Fibroblast of pulmonary artery (primary cell): Measurements from ENCODE around the gene MYLK3.

ENCODE experiments used
- DNase-seq: peaks from one replicate; pipeline ENCODE4 v3.0.0-alpha.2; 2010; ENCODE audit warnings: low read depth
- H3K4me3 ChIP-seq: replicated peaks from 2 replicates; pipeline ENCODE4 v1.5.1; 2011; ENCODE audit warnings: low read depth, mild to moderate bottlenecking, control low read depth, low read length, moderate library complexity
- CTCF ChIP-seq: IDR thresholded peaks from 2 replicates; pipeline ENCODE4 v1.5.1; 2011; ENCODE audit warnings: mild to moderate bottlenecking, control low read depth, low read length, inconsistent platforms; ENCODE audit errors: missing control alignments

MYLK3 gene

GRCh38 chr16:46775214-46775613 lies 27.1 kb upstream of the MYLK3 start:
- no peak for TF ChIP-seq CTCF
- DNase-seq, result no peak
- no peak overlapping the region for H3K4me3 ChIP-seq

- DNase-seq, result no peak
- H3K4me3 ChIP-seq, result no peak overlapping the region
- TF ChIP-seq CTCF, result no peak
Observed at GRCh38 chr16:46774743-46775177, 26.6 kb upstream of the MYLK3 start.

- no peak for TF ChIP-seq CTCF
- H3K4me3 ChIP-seq, result no peak overlapping the region
- no peak for DNase-seq
Observed at GRCh38 chr16:46772463-46772862, 24.3 kb upstream of the MYLK3 start.

GRCh38 chr16:46768809-46769208 lies 20.7 kb upstream of the MYLK3 start:
- H3K4me3 ChIP-seq, result no peak overlapping the region
- no peak for TF ChIP-seq CTCF
- DNase-seq, result no peak

GRCh38 chr16:46765050-46765449 lies 16.9 kb upstream of the MYLK3 start:
- TF ChIP-seq CTCF, result no peak
- no peak overlapping the region for H3K4me3 ChIP-seq
- DNase-seq, result peak; percentile 50

- no peak for TF ChIP-seq CTCF
- peak; percentile 20 for DNase-seq
- H3K4me3 ChIP-seq, result no peak overlapping the region
Observed at GRCh38 chr16:46763147-46763546, 15.0 kb upstream of the MYLK3 start.

- no peak for TF ChIP-seq CTCF
- no peak for DNase-seq
Observed at GRCh38 chr16:46762583-46762982, 14.4 kb upstream of the MYLK3 start.

More at GRCh38 chr16:46762583-46762982, 14.4 kb upstream of the MYLK3 start:
- no peak overlapping the region for H3K4me3 ChIP-seq
